ENCODE data around the gene XRRA1. TPM values are rescaled to one million over a fixed set of nuclear protein-coding genes. Genes with fewer than 3 reads are reported as not detected.

XRRA1 gene
- total and polyA plus RNA-seq, 8 donors, result 2.1 to 57.7 (median 6.5) TPM

GRCh38 chr11:74860743-74861142 is 88.1 kb downstream of the XRRA1 start:
- Histone ChIP-seq H3K9me3 (peaks cover 8 to 45% (median 19%) of the 10 kb centered on the region in 4 donors), H3K27me3 (no peaks in the 10 kb centered on the region), H3K4me1 (no peaks in the 10 kb centered on the region), H3K36me3 (peaks cover 23 to 98% (median 95%) of the 10 kb centered on the region in 4 donors), H3K4me3 (no peak overlapping the region), H3K27ac (no peak overlapping the region)
- intact Hi-C loops (cut with DNase I; ENCODE audit: low total_unique reads), result no loop called here
- DNase-seq, result no peak
- no peak for TF ChIP-seq POLR2AphosphoS5 (IDR thresholded peaks at IDR 0.05)
- no peak for TF ChIP-seq CTCF (IDR thresholded peaks at IDR 0.05)
- TF ChIP-seq EP300 (IDR thresholded peaks at IDR 0.05), result no peak
- no peak for TF ChIP-seq POLR2A (IDR thresholded peaks at IDR 0.05)

GRCh38 chr11:74853223-74853622 is 95.7 kb downstream of the XRRA1 start:
- H3K4me1 ChIP-seq, result no peaks in the 10 kb centered on the region
- H3K4me3 ChIP-seq, result no peak overlapping the region
- peaks cover 0 to 83% (median 67%) of the 10 kb centered on the region in 4 donors for H3K36me3 ChIP-seq
- H3K27me3 ChIP-seq, result no peaks in the 10 kb centered on the region
- TF ChIP-seq POLR2A (IDR thresholded peaks at IDR 0.05) (no peak), POLR2AphosphoS5 (IDR thresholded peaks at IDR 0.05) (no peak), CTCF (IDR thresholded peaks at IDR 0.05) (no peak), EP300 (IDR thresholded peaks at IDR 0.05) (no peak)
- WGBS, 5 donors, result 90 to 96% (median 91%) methylated on average over 4 of the region's 4 CpGs
- no peaks in the 10 kb centered on the region for H3K9me3 ChIP-seq
- intact Hi-C loops (cut with DNase I; ENCODE audit: low total_unique reads), result no loop called here
- DNase-seq, result no peak
- H3K27ac ChIP-seq, result no peak overlapping the region

- 68 to 79% (median 73%) methylated on average over 7 of the region's 7 CpGs for WGBS, 5 donors
- Histone ChIP-seq H3K36me3 (peaks cover 0 to 93% (median 63%) of the 10 kb centered on the region in 4 donors), H3K27me3 (no peaks in the 10 kb centered on the region), H3K4me3 (no peak overlapping the region), H3K27ac (no peak overlapping the region), H3K9me3 (no peaks in the 10 kb centered on the region), H3K4me1 (no peaks in the 10 kb centered on the region)
- no peak for DNase-seq
- intact Hi-C loops (cut with DNase I; ENCODE audit: low total_unique reads), result no loop called here
- TF ChIP-seq POLR2AphosphoS5 (IDR thresholded peaks at IDR 0.05) (no peak), CTCF (IDR thresholded peaks at IDR 0.05) (no peak), EP300 (IDR thresholded peaks at IDR 0.05) (no peak), POLR2A (IDR thresholded peaks at IDR 0.05) (no peak)
Observed at GRCh38 chr11:74849525-74850391, 99.1 kb downstream of the XRRA1 start.

- 93 to 98% (median 96%) methylated on average over 6 of the region's 6 CpGs for WGBS, 5 donors
Observed at GRCh38 chr11:74847895-74848294, 101.0 kb downstream of the XRRA1 start.

More at GRCh38 chr11:74847895-74848294, 101.0 kb downstream of the XRRA1 start:
- TF ChIP-seq POLR2A (IDR thresholded peaks at IDR 0.05) (no peak), CTCF (IDR thresholded peaks at IDR 0.05) (no peak)
- Histone ChIP-seq H3K4me1 (no peaks in the 10 kb centered on the region), H3K4me3 (no peak overlapping the region), H3K36me3 (peaks cover 8 to 99% (median 74%) of the 10 kb centered on the region in 4 donors), H3K27ac (no peak overlapping the region), H3K27me3 (no peaks in the 10 kb centered on the region), H3K9me3 (no peaks in the 10 kb centered on the region)
- DNase-seq, result no peak
- intact Hi-C loops (cut with DNase I; ENCODE audit: low total_unique reads), result no loop called here
